Measurements from ENCODE around the gene WDR27.
A peak's percentile ranks its signal among the peaks of the same experiment; 100 is the strongest.
"Not testable (repeated sequence)": the region's sequence is repeated elsewhere in the genome, so short reads cannot be mapped to it uniquely, and the experiment has no call there.

The WDR27 gene

DNA sequence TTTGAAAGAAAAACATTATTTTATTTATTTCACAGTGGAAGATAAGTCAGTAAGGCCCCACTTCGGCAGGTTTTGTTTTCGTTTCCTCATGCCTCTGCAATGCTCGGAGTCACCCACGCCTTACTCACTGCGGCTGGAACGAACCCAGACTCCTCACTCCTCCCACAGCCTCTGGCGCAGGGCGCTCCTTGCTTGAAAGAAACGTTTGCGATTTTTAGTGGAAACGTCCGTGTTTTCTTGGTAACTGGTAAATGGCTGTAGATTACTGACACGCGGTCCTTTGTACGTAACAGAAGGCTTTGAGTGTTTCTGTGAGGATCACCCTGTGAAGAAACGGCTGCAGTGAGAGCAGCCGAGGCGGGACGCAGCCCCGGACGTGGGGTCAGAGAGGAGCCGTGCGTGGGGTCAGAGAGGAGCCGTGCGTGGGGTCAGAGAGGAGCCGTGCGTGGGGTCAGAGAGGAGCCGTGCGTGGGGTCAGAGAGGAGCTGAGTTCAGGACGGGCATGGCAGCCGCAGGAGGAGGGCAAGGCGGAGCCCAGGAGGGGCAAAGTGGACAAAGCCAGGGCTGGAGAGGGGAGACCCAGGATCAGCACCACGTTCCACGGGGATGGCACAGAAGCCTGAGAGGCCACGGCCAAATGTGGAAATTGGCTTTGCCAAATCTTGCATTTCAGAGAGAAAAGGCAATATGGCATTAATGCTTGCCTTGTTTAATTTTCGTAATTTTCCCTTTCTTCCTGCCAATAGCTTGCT is 249.5 kb downstream of the WDR27 start:
- DNase-seq (ENCODE audit: low read depth in 4 of 4, low spot score in 1 of 4), result no peak

DNA sequence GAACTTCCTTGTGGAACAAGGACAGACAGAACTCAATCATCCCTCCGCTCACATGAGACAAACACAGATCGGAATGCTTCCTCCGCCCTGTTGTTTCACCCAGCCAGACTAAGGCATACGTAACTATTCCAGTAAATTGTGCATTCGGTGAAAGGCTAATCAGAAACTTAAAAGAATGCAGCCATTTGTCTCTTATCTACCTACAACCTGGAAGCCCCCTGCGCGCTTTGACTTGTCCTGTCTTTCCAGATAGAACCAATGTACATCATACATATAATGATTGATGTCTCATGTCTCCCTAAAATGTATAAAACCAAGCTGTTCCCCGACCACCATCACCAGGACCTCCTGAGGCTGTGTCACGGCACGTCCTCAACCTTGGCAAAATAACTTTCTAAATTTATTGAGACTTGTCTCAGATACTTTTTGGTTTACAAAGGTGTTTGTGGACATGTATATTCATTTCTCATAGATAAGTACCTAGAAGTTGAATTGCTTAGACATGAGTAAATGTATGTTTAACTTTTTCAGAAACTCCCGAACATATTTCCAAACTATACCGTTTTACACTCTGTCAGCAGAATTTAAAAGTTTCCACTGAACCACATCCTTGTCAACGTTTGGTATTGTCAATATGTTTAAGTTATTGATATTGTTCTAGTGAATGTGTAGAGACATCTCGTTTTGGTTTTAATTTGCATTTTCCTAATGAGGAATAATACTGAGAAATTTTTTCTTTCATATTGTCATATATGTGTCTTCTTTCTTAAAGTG is 250.6 kb downstream of the WDR27 start:
- no peak for DNase-seq (ENCODE audit: low read depth in 4 of 4, low spot score in 1 of 4)

DNA sequence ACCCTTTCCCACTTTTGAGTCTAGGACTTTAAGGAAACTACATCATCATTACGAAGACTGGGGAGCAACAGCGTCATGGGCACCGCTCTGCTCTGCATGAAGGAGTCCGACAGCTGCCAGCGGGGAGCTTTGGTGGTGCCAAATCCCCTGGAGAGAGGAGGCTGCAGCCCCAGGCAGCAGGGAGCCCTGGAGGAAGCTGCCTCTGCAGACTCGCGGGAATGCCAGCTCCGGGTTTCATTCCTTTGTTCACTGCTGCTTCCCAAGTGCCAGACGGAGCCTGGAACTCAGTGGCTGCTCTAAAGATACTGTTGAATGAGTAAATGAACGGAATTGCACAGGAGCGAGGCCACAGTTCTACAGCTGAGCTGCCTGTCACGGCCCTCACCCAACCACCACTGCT is 251.7 kb downstream of the WDR27 start:
- DNase-seq (ENCODE audit: low read depth in 4 of 4, low spot score in 1 of 4), result no peak

DNA sequence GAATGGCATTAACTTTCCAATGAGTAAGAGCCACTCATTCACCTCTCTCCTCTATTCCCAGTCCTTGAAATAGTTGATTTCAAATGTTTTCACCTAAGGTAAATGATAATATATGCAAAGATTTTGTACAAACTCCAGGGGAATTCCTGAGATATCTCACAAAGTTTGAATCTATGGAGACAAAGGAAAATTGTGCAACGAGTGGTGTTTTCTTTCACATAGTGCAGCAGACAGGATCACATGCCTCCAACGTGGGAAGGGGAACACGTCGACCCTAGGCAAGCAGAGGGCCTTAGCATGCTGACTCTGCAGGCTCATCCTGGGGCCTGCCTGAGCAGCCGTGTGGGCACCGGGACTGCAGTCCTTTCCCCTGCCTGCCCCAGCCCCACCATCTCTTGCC is 252.6 kb downstream of the WDR27 start:
- DNase-seq (ENCODE audit: low read depth in 4 of 4, low spot score in 1 of 4), result no peak

DNA sequence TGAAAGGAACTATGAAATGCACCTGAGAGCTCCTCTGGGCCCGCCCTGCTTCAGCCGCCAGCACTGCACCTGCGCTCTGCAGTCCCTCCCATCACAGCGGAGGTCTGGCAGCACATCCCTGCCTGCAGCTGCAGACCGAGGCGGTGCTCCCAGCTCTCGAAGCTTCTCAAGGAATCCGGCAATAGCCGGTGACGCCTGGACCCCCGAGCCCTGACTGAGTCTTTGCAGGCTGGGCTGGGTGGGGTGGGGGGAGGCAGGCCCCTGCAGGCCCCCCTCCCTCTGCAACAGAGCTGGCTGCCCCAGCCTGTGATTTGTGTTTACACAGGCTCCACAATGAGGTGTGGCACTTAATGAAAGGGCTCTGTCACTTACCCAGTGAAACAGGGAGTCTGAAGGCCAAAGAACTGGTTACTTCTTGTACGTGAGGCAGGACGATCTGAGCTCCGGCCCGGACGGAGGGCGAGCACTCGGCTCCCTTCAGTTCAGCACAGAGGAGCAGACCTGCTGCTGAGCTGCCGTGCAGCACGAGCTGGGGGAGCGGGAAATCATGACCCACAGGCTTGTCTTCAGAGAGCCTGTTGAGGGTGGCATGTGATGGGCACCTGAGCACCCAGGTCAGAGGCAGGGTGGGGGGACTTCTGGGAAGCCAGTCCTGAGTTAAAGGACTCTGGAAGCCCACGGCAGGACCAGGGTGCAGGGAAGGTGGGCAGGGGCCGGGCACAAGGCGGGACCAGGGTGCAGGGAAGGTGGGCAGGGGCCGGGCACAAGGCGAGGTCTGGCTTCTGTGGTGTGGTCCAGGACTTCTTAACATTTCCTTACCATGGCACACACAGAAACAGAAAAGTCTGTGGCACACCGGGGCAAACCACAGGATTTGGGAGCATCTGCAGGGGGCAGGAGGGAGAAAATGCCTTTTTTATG is 255.9 kb downstream of the WDR27 start:
- DNase-seq (ENCODE audit: low read depth in 4 of 4, low spot score in 1 of 4), result no peak

DNA sequence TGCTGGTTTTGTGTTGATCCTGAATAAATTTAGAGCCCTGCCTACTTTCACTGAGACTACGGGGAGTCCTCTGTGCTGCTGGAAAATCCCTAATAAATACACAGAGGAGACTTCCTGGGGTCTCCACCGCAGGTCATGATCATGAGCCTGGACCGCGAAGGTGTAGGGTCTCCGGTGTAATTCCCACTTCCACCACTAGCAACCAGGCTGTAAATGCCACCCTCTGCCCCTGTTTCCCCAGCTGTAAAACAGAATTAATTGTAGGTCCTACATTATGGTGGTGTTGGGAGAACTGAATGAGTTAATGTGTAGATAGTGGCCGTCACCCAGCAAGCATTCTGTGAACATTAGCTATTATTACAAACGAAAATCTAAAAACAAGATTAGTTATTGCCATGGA is 256.6 kb downstream of the WDR27 start:
- no peak for DNase-seq (ENCODE audit: low read depth in 4 of 4, low spot score in 1 of 4)

DNA sequence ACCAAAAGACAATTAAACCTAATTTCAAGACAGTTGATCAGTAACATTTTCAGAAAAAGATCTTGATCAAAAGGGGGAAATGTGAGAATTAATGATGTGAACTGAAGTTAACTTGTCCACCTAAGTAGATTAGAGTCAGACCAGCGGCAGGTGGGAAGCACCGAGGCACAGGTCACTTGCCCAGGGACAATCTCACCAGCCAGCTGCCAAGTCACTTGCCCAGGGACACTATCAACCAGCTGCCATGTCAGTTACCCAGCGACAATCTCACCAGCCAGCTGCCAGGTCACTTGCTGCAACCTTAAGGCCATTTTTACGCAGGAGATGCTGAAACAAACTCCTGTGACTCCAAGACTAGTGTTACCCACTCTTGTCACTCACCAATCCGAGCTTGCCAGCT is 260.5 kb downstream of the WDR27 start:
- DNase-seq (ENCODE audit: low read depth in 4 of 4, low spot score in 1 of 4), result no peak

DNA sequence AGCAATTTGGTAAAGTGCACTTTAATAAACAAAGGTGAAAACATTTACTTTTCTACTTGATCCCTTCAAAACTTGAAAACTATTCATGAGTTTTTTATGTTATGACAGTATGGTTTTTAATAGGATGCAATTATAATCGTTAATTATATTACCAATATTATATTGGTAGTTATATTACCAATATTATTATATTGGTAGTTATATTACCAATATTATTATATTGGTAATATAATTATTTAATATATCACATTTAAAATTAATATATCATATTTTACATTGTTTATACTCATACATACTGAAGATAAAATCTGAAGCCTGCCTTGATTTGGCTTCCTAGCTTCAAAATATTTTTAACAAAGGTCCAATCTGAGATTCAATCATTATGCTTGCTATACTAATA is 262.1 kb downstream of the WDR27 start:
- DNase-seq (ENCODE audit: low read depth in 4 of 4, low spot score in 1 of 4), result no peak

DNA sequence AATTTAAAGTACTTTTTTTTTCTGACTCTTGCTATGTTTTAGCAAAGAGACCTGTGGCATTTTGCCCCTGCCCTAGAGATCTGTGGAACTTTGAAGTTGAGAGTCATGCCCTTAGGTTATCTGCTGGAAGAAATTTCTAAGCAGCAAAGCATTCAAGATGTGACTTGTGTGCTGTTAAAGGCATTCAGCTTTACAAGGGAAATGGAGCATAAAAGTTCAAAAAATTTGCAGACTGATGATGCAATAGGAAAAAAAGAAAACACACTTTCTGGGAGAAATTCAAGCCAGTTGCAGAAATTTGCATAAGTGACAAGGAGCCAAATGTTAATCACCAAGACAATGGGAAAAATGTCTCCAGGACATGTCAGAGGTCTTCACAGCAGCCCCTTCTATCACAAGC is 267.3 kb downstream of the WDR27 start:
- not testable (repeated sequence) for DNase-seq (ENCODE audit: low read depth in 4 of 4, low spot score in 1 of 4)

DNA sequence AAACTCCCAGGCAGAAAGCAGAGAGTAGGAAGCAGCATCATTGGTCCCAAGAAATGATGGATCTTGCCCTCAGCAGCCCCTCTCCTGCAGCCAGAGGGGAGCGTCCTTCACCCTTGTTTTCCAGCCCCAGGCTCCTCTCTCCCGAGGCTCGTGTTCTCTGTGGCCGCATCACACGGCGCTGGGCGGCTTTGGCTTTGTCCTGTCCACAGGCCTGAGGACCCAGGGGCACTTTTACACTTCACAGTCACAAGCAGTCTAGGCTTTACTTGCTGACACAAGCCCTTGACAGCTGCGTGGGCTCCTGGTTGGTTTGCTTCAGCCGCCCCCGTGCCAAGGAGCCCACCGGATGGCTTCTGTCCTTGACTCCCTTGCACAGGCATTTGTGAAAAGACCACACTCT is 272.8 kb downstream of the WDR27 start:
- no peak for DNase-seq (ENCODE audit: low read depth in 4 of 4, low spot score in 1 of 4)

DNA sequence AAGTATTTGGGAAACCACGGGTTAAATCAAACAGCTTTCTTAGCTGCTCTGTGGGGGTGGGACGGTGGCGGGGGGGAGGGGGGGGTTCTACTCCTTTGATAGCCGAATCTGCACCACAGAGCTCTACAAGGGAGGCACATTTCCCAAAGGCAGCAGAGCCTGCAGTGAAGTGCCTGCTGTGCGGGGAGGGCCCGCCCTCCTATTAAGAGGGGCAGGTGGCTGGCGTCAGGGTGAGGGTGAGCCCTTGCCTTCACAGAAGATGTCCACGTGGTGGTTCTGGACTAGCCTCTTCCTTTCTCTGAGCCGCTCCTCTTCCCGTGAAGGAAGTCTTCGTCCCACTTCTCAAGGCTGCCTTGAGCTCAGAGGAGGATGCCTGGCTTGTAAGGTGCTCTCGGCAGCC is 273.3 kb downstream of the WDR27 start:
- no peak for DNase-seq (ENCODE audit: low read depth in 4 of 4, low spot score in 1 of 4)

DNA sequence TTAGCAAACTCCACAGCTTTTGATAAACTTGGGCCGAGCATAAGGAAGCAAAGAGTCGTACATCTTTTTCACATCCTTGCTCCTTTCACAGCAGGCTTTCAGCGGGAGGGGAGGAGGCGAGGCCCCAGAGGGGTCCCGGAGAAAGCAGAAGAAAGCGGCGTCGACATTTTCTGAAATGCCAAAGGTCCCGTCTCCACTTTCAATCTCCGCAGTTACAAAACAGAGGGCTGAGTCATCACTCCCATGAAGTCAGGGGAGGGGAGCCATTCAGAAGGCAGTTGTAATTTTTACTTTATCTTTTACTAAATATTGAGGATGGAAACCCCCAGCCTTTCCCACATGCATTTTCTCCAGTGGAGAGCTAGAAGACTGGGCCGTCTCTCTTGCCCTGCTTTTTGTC is 274.0 kb downstream of the WDR27 start:
- no peak for DNase-seq (ENCODE audit: low read depth in 4 of 4, low spot score in 1 of 4)

DNA sequence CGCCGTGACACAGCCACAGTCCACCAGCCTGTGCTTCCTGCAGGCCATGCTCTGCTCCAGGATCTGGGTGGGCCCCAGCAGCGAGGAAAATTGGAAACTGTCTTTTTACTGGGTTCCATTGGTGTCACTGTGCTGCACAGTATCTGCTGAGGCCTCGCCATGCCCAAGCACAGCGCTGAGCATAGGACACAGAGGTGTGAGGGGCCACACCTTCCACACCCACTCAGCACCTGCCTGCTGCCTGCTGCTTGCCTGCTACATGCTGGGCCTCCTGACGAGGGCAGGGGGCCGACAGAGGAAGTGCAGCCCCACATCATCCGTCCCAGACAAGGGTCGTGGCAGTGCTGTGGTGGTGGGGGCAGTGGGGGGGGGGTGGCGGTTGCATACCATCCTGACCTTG is 275.2 kb downstream of the WDR27 start:
- no peak for DNase-seq (ENCODE audit: low read depth in 4 of 4, low spot score in 1 of 4)

DNA sequence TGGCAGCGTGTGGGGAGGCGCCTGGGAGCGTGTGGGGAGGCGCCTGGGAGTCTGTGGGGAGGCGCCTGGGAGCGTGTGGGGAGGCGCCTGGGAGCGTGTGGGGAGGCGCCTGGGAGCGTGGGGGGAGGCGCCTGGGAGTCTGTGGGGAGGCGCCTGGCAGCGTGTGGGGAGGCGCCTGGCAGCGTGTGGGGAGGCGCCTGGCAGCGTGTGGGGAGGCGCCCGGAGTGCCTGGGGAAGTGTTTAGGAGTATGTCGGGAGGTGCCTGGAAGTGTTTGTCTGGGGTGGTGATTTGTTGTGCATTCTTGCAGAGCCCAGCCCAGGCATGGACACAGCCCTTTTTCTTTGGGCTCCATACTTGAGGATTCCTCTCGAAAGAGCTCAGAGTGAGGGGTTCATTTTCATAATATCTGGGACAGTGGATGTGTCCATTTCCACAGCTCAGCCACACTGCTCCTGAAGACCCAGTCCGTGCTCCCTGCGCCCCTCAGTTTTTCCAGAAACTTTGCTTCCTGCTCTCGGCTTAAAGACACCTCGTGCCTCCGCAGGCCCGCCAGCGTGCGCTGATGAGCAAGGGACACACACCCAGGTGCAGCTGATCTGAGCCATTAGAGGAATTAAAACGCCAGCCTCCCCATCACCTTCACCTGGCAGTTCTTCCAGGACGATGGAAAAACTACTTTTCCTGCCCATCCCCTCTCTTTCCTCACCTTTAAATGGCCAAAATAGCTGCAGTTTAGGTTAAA is 276.0 kb downstream of the WDR27 start:
- no peak for DNase-seq (ENCODE audit: low read depth in 4 of 4, low spot score in 1 of 4)

DNA sequence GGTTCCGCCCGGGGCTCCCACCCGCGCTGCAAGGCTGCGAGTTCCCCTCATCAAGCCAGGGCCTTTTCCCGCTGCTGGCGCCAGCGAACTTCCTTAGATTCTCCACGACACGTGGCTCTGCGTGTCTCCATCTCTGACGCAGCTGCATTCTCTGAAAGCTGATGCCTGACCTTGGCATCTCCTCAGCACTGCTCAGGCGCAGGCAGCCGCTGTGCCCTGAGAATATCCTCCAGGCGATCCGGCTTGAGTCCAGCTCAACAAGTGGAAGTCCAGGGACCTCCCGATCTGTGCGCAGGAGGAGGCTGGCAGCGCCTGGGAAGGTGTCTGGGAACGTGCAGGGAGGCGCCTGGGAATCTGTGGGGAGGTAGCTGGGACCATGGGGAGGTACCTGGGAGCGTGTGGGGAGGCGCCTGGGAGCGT is 277.0 kb downstream of the WDR27 start:
- no peak for DNase-seq (ENCODE audit: low read depth in 4 of 4, low spot score in 1 of 4)

DNA sequence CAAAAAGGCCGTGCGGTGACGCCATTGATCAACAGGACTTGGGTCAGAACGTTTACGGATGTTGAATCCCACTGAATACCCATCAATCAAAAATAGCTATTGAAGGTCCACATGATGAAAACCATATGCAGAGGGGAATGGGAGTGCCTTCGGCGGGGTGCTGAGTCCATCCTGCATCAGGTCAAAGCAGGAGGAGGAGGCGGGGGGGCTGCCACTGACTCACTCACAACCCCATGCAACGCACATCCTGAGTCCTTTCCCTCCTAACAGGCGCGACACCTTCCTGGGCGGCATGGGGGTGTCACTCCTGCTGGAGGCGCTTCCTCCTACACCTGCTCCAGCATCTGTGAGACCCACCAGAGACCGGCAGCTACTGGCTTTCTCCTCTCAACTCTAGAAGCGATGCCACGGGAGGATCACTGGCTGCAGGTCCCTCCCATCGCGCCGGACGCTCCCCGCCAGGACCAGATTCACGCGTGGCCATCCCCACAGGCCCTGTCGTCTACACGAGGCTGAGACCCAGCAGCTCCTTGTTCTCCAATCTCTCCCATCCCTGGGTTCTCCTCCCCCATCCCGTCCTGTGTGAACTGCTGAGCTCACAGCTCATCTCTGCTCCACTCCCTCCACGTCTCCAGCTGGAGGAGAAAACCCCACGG is 277.6 kb downstream of the WDR27 start:
- DNase-seq (ENCODE audit: low read depth in 4 of 4, low spot score in 1 of 4), result no peak

DNA sequence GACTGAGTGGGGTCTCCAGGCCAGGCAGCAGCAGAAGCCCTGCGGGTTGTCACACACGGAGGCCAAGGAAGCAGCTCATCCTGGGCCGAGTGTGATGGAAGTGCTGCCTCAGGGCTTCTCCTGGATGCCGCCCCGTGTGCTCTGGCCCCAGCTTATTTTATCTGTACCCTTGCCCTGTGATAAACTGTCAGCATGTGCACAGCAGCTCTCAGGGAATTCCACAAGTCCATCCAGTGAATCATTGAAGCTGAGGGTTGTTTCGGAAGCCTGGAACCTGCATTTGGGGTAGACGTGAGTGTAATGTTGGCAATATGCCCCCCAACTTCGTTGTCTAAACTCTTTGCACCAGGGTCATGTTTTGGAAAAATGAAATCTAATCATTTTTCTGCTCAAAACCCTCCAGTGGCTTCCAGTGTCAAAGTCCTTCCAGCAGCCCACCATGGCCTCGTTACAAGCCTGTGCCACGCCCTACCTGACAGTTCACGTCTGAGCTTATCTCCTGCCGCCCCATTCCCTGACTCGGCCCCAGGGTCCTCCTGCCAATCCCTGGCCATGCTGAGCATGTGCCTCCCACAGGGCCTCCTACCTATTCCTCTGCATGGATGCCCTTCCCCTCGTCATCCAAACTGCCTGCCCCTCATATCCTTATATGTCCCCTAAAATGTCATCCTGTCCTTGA is 280.1 kb downstream of the WDR27 start:
- DNase-seq (ENCODE audit: low read depth in 4 of 4, low spot score in 1 of 4), result no peak

DNA sequence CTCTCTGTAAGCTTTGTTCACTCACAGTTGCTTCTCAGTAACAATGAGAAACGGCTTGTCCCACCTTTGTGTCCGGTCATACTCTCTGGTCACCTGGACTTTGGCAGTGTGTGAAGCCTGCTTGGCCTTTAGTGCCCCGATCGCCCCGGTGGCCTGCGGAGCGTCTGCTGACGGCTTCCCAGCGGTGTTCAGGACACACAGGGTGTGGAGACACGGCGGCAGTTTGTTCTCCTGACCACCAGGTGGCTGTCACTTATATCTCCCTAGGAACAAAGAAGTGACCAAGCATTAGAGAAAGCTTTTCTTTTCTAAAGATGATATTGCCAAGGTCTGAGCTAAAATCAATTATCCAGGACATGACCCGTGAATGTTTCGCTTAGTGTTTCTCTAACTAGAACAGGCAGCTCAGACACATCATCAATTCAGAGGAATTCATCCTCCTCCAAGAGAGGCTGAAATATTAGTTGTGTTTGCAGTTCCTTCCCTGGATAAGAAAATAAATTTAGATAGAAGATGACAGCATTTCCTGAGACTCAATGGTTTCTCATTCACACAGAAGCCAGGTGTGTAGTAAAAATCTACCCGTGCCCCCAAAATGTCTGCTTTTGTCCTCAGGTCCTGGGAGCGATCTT is 280.8 kb downstream of the WDR27 start:
- peak in 1 of 4 experiments; percentile 6 for DNase-seq (ENCODE audit: low read depth in 4 of 4, low spot score in 1 of 4)

DNA sequence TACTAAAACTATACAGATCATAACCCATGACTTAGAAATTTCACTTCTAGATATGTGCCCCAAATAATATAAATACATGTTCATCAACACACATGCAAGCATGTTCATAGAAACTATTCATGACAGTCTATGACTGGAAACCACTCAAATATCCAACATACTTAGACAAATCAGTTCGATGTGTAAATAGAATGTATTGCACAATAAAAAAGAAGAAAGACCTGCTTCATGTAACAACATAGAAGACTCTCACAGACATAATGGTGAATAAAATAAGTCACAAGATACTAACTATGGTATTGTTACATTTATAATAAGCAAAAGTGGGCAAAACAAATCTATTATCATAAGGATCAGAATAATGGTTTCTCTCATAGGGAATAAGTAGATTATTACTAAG is 284.7 kb downstream of the WDR27 start:
- no peak for DNase-seq (ENCODE audit: low read depth in 4 of 4, low spot score in 1 of 4)

All from stimulated activated CD4-positive, alpha-beta T cell treated with anti-CD3 and anti-CD28 coated beads, Interleukin-1b, Interleukin-23, amount 100 ng/mL, for 24 hours (primary cell).